ENCODE data around the gene ZNF277. TPM values are rescaled to one million over a fixed set of nuclear protein-coding genes. Genes with fewer than 3 reads are reported as not detected.

ZNF277 gene
- polyA plus RNA-seq, 1 donor (not counting 4 experiments of a cell fraction or from before 2014, with no cell fraction given): 20.2 TPM

- no peak overlapping the region for H2AFZ ChIP-seq (ENCODE audit: control insufficient read depth, low read length)
- DNase-seq (ENCODE audit: low read depth, low spot score) (no peak), FAIRE-seq (no peak)
- H3K4me1 ChIP-seq (ENCODE audit: control insufficient read depth, extremely low read depth, insufficient read depth, low read length): peaks cover 17% of the 10 kb centered on the region
- H3K9ac ChIP-seq (ENCODE audit: control insufficient read depth, extremely low read depth, insufficient read depth, low read length): no peak overlapping the region
- dilution Hi-C loops (cut with MboI; ENCODE audit: extremely low pct_ligation_motif_present, low sequenced_read_pairs): no loop called here
- H4K20me1 ChIP-seq (ENCODE audit: control insufficient read depth, extremely low read depth, insufficient read depth, low read length): no peaks in the 10 kb centered on the region
- H3K4me3 ChIP-seq (ENCODE audit: control insufficient read depth in 2 of 3, extremely low read depth in 1 of 3, insufficient read depth in 2 of 3, low read depth in 1 of 3, low read length in 3 of 3): no peak overlapping the region
- no peaks in the 10 kb centered on the region for H3K27me3 ChIP-seq (ENCODE audit: control insufficient read depth, extremely low read depth, insufficient read depth, low read length)
- peaks cover 6% of the 10 kb centered on the region for H3K79me2 ChIP-seq (ENCODE audit: control insufficient read depth, insufficient read depth, low read length)
- H3K36me3 ChIP-seq (ENCODE audit: control insufficient read depth in 2 of 2, extremely low read depth in 1 of 2, insufficient read depth in 2 of 2, low read length in 2 of 2): no peaks in the 10 kb centered on the region
- no peaks in the 10 kb centered on the region for H3K9me3 ChIP-seq (ENCODE audit: control insufficient read depth, low read depth, low read length)
- H3K9me1 ChIP-seq (ENCODE audit: control insufficient read depth, extremely low read depth, insufficient read depth, low read length): peaks cover 3% of the 10 kb centered on the region
- TF ChIP-seq, protein P1, sequence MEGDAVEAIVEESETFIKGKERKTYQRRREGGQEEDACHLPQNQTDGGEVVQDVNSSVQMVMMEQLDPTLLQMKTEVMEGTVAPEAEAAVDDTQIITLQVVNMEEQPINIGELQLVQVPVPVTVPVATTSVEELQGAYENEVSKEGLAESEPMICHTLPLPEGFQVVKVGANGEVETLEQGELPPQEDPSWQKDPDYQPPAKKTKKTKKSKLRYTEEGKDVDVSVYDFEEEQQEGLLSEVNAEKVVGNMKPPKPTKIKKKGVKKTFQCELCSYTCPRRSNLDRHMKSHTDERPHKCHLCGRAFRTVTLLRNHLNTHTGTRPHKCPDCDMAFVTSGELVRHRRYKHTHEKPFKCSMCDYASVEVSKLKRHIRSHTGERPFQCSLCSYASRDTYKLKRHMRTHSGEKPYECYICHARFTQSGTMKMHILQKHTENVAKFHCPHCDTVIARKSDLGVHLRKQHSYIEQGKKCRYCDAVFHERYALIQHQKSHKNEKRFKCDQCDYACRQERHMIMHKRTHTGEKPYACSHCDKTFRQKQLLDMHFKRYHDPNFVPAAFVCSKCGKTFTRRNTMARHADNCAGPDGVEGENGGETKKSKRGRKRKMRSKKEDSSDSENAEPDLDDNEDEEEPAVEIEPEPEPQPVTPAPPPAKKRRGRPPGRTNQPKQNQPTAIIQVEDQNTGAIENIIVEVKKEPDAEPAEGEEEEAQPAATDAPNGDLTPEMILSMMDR (optimal IDR thresholded peaks at IDR 0.05 in 1 of 3, IDR thresholded peaks at IDR 0.05 in 1 of 3, conservative IDR thresholded peaks at IDR 0.05 in 1 of 3; ENCODE audit: extremely low read depth in 1 of 3, insufficient read depth in 2 of 3, low read length in 3 of 3): no peak
- TF ChIP-seq EZH2 (IDR thresholded peaks at IDR 0.05; ENCODE audit: low read length): no peak
- H3K27ac ChIP-seq (ENCODE audit: control insufficient read depth, insufficient read depth, low read length): no peak overlapping the region
- H3K4me2 ChIP-seq (ENCODE audit: control insufficient read depth, extremely low read depth, insufficient read depth, low read depth, low read length): no peak overlapping the region
Measured at GRCh38 chr7:112236597-112236996, 30.1 kb downstream of the ZNF277 start.

DNA sequence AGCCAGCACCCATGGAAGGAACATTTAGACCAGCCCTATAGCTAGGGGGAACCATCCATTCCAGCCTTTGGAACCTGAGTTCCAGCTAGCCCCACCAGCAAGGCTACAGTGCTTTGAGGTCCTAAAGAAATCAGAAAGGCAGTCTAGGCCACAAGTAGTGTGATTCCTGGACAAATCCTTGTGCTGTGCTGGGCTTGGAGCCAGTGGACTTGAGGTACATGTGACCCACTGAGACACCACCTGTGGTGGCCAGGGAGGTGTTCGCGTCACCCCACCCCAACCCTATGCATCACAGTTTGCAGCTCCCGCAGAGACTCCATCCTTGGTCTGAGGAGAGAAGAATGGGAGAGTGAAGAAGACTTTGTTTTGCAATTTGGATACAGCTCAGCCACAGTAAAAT, 31.8 kb downstream of the ZNF277 start:
- FAIRE-seq: no peak
- H3K4me3 ChIP-seq (ENCODE audit: control insufficient read depth in 2 of 3, extremely low read depth in 1 of 3, insufficient read depth in 2 of 3, low read depth in 1 of 3, low read length in 3 of 3): no peak overlapping the region
- no peak overlapping the region for H2AFZ ChIP-seq (ENCODE audit: control insufficient read depth, low read length)
- dilution Hi-C loops (cut with MboI; ENCODE audit: extremely low pct_ligation_motif_present, low sequenced_read_pairs): no loop called here
- H3K36me3 ChIP-seq (ENCODE audit: control insufficient read depth in 2 of 2, extremely low read depth in 1 of 2, insufficient read depth in 2 of 2, low read length in 2 of 2): no peaks in the 10 kb centered on the region
- no peaks in the 10 kb centered on the region for H3K9me3 ChIP-seq (ENCODE audit: control insufficient read depth, low read depth, low read length)
- H3K27ac ChIP-seq (ENCODE audit: control insufficient read depth, insufficient read depth, low read length): no peak overlapping the region
- no peaks in the 10 kb centered on the region for H3K27me3 ChIP-seq (ENCODE audit: control insufficient read depth, extremely low read depth, insufficient read depth, low read length)
- H3K4me1 ChIP-seq (ENCODE audit: control insufficient read depth, extremely low read depth, insufficient read depth, low read length): peaks cover 17% of the 10 kb centered on the region
- DNase-seq (ENCODE audit: low read depth, low spot score): no peak
- H3K4me2 ChIP-seq (ENCODE audit: control insufficient read depth, extremely low read depth, insufficient read depth, low read depth, low read length): peak overlapping the region; percentile 14
- H4K20me1 ChIP-seq (ENCODE audit: control insufficient read depth, extremely low read depth, insufficient read depth, low read length): no peaks in the 10 kb centered on the region
- H3K9me1 ChIP-seq (ENCODE audit: control insufficient read depth, extremely low read depth, insufficient read depth, low read length): peaks cover 3% of the 10 kb centered on the region
- peaks cover 4% of the 10 kb centered on the region for H3K79me2 ChIP-seq (ENCODE audit: control insufficient read depth, insufficient read depth, low read length)
- TF ChIP-seq, protein P1 (optimal IDR thresholded peaks at IDR 0.05 in 1 of 3, IDR thresholded peaks at IDR 0.05 in 1 of 3, conservative IDR thresholded peaks at IDR 0.05 in 1 of 3; ENCODE audit: extremely low read depth in 1 of 3, insufficient read depth in 2 of 3, low read length in 3 of 3): no peak
- TF ChIP-seq EZH2 (IDR thresholded peaks at IDR 0.05; ENCODE audit: low read length): no peak
- H3K9ac ChIP-seq (ENCODE audit: control insufficient read depth, extremely low read depth, insufficient read depth, low read length): no peak overlapping the region
